GM18520 (cell line): ENCODE data around the gene TCF4.
"Not testable (repeated sequence)": the region's sequence is repeated elsewhere in the genome, so short reads cannot be mapped to it uniquely, and the experiment has no call there.

Source experiments
- ATAC-seq: cut with Tn5 transposase; IDR thresholded peaks from one replicate; pipeline ENCODE4 v1.9.1; 2021; ENCODE audit not compliant: unreplicated experiment

TCF4 gene

DNA sequence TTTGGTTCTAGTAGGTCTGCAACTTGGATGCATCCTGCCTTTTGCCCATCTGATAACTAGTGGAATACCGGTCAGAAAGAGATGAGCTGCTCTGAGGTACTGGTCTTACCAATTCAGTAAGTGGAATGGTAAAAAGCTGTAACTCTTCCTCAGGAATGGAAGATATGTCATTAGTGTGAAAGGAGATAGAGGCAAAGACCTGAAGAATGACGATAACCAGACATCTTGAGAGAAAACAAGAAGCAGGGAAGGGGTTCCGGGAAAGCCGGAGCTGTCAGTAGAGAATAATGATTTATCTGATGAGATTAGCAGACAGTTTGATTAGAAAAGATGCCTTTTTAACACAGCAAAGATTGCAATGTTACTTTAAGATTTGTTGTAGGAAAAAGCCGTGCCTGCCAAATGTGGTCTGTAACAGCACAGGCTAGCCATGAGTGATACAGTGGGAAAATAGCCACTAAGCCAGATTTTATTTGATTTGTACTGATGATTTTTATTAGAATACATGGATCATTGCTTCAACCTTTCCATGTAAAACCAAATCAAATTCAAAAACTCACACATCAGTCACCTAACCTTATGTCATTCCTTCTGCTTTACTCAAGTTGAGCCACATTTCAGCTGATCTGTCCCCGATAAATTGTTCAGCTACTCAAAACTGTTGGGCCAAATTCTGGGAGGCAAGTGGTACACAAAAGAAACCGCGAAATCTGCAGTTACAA lies 110.0 kb downstream of the TCF4 start:
- ATAC-seq: no peak

DNA sequence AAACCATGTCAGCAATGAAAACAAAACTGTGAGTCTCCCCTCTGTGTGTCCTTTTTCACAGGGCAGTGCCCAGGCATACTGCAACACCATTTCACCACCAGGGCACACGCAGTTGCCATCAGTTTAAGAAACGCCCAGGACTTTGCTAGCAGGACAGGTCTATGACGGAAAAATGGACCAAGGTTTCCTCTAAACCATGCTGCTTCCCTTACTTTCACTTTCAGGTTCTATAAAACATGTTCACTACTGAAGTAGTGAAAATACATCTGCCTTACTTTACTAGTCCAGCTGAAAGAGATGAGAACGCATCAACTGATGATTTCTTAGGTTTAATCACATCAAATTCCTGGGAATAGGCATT lies 110.5 kb downstream of the TCF4 start:
- ATAC-seq: peak; percentile 69

DNA sequence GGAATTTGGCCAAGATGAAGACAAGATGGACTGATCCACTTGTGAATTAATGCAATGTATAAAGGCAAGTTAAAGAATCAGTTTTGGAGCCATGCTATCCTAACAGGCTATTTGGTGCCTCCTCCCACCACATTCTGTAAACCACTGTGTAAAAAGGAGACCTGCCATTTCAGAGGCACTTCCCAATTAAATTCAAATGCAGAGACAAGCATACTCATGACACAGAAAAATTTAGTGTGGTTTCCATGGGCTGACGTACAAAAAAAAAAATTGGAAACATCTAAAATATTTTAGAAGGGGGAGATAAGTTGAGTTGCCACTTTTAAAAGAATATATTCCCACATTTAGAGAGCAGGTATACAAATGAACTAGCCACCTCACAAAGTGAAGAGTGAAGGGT lies 112.1 kb downstream of the TCF4 start:
- ATAC-seq: no peak

DNA sequence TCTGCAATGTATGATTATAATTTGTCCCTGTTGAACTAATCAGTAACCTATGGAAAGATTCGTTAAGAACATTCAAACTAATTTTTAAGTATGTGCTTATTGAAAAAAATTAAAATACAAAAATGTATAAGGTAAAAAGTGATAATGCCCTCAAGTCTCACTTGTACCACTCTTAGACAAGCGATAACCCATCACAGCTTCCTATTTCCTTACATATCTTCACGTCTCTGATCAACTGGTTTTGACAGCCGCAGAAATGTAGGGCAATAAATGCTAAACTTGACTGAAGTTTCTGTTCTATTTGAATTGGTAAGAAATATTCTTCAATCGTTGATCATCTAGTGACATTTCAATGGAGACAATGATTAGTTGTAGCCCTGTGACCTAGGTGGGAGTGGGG lies 112.5 kb downstream of the TCF4 start:
- no peak for ATAC-seq

DNA sequence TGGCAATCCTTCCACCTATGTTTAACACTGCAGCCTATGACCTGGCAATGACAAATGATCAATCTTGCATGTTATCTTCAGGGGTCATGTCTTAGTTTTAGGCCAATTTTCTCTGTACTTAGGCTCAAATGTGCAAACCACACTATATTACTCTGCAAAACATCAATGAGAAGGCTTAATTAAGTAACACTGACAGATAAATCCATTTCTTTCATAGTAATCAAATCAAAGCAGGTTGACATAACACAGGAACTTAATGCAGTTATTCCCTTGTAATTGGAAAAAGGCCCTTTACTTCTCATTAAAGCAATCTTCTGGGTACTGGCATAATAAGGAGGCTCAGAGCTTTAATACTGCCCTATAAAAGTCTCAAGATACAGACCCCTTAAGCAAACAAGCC lies 114.4 kb downstream of the TCF4 start:
- ATAC-seq: no peak

DNA sequence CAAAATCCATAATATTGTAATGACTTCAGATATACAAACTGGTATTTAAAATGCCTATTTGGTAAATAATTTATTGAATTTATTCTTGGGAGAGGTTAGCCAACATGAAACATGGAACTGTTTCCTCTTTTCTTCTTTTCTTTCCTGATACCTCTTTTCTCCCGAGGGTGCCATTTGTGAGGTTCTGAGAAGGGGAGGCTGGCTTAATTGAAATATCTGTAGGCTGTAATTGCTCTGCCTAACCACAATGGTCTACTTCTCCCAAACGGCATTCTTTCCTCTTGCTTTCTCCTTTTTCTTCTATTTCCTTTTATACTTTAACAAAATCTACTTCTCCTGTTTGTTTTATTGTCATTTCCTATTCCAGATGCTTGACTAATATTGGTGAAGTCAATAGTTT lies 114.9 kb downstream of the TCF4 start:
- ATAC-seq: no peak

DNA sequence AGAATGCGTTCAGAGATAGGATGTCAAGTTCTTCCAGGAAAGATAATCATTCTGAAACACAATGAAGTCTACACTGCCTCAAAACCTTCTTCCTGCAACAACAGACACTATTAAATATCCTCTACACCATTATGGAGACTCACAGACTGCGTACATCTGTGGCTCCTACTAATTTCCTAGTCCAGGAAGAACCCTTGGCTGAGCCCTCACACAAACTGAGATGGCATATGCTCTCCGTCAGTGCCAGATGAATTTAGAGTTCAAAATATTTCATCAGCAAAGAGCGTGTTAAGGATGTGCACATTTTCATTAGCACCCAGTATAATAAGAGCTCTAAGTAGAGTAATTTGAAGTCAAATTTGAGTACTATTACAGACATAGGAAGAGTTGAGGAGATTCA lies 117.2 kb downstream of the TCF4 start:
- ATAC-seq: no peak

DNA sequence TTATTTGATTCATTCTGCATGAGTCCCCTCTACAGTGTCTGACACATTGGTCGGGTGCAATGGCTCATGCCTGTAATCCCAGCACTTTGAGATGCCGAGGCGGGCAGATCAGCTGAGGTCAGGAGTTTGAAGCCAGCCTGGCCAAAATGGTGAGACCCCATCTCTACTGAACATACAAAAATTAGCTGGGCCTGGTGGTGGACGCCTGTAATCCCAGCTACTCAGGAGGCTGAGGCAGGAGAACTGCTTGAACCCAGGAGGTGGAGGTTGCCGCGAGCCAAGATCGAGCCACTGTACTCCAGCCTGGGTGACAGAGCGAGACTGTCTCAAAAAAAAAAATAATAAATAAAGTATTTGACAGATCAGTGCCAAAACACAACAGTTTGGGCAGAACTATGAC lies 118.9 kb downstream of the TCF4 start:
- ATAC-seq: not testable (repeated sequence)

DNA sequence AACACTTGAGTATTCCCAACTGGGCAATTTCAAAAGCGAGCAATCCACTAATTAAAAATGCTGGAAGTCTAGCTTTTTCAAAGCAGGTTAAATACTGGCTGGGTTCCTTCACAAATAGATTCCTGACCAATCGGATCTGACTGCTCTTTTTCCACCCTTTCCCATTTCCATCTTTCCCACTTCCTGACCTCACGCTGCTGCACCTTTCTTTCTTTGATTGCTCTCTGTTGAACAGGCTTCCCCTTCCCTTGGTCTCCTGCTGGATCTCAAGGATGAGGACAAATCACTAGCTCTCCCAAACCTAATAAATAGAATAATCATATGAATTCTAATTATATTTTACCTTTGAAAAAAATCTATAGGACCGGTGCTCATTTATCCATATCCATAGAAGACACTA lies 121.2 kb downstream of the TCF4 start:
- ATAC-seq: no peak

DNA sequence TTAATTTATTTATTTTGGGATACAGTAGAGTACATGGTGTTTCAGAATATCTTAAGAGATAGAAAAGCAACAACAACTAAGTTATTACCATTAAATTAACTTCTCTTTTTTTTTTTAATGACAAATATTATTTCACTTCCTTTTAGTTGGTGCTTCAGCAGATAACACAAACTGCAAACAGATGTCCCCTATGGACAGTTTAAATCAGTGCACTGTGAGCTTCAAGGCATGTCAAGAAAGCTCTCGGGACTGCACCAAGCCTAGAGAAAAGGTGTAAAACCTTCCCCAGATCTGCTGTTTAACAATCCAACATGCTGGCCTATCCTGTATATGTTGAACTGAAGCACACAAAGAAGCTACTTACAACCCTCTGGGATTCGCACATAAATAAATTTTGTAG lies 122.7 kb downstream of the TCF4 start:
- ATAC-seq: no peak

DNA sequence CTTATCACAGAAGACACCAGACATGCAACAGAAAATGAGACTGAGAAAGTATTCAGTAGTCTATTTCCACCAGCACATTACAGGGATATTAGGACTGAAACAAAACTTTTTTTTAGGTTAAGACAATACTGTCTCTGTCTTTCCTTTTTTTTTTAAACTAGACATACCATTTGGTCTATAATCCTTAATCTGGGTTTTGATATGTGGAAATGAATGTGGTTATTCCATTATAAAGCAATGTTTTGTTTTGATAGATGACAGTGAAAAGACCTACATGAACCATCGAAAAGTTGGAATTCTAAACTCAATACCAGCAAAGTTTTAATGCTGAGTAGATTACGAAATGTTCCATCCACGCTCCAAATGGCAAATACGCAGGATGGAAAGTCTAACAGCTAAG lies 123.4 kb downstream of the TCF4 start:
- ATAC-seq: no peak

DNA sequence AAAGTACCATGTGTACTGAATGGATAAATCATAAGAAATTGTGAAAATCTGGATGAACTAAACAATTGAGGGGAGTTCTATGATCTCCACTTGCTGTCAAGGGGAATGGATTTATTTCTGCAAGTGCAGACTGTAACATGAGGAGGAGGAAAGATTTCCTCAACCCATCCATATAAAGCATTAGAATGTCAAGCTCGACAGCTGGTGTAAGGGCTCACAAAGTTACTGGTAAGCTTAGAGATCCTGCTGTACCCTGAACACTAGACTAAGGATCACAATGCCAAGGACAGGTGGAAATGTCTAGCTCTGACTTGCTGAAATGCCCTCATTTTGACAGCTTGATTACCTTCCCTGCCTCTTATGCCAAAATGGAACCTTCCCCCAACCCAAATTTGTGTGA lies 125.3 kb downstream of the TCF4 start:
- no peak for ATAC-seq

DNA sequence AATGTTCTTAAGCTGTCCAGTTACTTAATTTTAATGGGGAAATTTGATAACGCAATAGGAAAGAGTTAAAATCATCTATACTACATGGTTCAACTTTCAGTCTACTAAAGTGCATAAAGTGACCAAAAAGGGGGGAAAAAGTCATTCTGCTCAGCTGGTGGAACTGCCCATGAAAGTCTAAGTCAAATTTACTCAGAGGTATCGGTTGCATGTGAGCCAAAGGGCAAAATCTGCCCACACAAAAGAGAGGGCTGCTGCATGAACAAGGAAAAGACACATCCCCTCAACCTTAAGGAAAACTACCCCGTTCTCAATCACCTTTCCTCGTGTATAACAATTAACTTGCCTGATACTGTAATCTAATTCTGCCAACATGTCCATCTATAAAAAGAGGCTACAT lies 126.1 kb downstream of the TCF4 start:
- ATAC-seq: no peak

DNA sequence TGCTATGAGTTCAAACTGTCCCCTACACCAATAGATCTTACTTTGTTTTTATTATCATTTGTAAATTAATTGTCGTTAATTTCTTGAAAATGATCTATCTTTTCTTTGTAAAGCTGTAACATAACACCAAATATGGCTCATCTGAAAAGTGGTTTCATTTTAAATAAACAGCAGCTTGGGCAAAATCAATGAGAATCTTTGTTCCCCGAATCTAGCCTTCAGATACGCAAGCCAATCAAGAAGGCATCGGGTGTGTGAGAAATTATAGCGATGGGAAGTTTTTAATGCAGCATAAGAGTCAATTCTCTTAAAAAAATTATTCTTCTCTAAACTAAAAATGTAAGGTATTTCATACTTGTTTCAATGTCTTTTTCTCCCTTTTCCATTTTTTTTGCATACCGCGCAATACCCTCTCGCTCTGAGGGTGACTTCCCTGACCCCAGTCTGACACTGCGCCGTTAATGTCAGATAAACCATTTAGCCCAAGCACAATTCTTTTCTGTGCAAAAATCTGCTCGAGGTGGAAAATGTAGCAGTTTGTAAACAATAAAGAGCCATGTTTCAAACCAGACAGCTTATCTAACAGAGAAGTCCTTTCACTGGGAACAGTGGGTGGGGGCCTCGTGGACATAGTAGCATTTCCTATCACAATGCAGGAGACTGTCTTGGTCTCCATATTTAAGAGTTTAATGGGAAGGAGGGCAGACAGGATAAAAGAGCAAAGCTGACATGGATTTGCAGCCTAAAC lies 129.4 kb downstream of the TCF4 start:
- no peak for ATAC-seq

DNA sequence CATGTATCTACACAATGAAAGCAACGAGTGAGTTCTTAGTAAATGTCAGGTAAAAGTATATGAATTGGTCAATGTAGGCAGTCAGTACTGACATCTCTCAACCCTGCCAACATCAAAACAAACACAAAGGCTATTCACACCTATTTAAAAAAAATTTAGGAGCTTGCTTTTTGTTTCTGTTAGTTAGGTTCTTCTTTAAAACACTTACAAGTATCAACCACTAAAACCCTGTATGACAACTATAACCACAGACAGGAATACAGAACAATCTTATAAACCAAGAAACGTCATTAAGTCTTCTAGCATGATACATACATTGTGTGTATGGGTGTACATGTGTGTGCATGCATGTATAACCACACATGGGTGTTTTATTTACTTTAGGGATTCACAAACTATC lies 131.0 kb downstream of the TCF4 start:
- ATAC-seq: no peak

DNA sequence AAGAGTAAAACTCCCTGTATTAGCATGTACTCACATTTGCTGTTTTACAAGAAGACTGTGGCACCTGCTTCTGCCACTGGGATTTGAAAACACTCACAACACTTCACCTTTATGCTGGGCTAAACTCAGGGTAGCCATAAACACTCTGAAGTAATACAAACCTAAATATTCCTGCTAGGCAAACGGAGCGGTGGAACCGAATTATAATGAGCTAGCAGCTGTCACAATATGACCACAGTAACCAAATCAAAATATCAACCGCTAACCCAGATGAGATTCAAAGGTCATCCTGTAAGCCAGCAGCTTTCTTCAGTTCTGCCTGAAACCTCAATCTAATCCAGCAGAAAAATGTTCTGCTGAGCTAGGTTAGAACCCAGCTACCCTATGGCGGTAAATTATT lies 132.1 kb downstream of the TCF4 start:
- no peak for ATAC-seq

DNA sequence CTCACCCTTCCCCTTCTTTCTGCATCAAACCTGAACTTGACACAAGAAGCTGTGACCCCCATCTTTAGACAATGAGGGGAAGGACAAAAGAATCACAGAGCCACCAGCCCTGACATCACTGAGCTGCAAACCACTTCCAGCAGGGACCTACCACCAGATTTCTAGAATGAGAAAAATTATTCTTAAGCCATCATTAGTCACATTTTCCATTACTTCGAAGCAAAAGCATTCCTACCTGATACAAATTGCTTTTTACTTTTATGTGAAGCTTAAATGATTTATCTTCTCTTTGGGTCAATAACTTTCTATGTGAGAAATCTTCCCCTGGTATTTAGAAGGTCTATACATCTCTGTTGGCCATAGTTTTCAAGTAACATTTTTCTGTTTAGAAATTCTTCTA lies 134.8 kb downstream of the TCF4 start:
- no peak for ATAC-seq

DNA sequence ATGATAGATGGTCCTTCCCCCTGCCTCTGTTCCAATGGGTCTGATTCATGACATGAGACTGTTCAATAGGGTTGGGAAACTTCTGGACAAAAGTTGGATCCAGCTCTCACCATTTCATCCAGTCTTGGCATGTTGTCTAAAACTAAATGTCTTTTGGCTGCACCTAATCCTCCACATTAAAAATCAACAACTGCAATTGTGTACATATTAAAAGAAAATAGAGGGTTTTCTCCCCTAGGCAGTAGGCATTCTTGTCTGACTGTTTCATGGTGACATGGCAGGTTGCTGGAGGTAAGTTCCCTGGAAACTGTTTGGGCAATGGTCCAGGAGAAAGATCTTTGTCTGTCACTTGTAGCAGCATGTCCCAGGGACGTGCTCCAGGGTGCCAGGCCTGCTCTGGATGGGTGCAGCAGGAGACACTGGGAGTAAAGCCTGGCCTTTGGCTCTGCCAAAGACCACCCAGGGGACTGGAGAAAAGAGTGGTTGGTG lies 135.8 kb downstream of the TCF4 start:
- no peak for ATAC-seq

DNA sequence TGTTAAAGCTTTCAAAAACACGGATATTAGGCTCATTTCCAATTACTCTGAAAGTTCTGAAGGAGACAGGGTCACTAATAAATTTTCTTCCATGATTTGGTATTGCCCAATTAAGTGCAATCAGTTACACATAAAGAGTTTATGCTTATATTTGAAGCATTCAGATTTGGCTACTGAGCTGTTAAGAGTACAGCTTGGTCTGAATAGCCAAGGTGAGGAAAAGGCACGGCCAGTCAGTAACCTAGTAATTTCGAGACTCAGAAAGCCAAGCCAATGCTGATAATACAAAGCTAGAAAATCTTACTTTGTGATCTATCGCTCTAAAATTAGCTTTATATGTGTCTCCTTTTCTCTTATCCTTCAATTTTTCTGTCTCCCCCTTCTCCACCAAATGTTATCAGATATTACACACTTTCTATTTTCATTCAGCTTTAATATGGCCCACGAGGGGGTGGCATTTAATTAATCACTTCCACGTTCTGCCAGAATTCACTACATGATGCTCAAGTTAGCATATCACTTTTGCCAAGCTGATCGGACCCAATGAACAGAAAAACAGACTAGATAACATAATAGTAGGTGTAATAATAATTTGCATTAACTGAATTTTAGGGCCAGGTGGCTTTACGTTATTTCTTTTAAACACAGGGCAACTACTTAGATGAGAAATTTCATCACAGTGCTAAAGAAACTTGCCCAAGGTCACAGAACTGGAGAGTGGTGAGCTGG lies 138.4 kb downstream of the TCF4 start:
- ATAC-seq: no peak

DNA sequence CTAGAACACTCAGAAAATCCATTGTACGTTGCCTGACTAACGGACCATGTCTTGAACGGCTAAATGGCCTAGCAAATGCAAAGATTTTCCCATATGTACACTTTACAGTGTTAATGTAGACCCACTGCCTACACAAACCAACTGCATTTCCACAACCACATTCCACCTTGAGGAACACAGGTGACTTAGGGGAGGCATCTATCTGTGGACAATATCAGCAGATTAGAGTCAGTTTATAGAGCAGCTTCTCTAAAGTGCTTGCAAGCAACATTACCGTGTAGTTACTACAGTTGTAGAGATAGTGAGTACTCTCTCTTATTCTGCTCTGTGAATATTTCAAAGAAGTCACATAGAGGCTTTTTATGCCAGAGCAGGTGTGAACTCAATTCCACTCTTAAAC lies 139.6 kb downstream of the TCF4 start:
- ATAC-seq: no peak

DNA sequence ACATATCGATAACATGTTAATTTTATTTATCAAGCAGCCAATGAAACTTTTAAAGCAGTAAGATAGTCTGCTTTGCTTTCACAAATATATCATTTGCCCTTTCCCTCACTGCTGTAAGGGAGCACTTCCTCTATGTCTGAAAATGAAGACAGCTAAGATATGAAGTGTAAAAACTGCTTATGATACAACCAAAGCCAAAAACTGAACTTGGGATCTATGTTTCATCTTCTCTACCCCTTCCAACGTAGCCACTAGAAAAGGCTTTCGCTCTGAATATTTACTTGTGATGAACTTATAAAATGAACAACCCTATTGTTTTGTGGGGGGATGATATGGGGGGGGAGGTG lies 140.3 kb downstream of the TCF4 start:
- no peak for ATAC-seq

DNA sequence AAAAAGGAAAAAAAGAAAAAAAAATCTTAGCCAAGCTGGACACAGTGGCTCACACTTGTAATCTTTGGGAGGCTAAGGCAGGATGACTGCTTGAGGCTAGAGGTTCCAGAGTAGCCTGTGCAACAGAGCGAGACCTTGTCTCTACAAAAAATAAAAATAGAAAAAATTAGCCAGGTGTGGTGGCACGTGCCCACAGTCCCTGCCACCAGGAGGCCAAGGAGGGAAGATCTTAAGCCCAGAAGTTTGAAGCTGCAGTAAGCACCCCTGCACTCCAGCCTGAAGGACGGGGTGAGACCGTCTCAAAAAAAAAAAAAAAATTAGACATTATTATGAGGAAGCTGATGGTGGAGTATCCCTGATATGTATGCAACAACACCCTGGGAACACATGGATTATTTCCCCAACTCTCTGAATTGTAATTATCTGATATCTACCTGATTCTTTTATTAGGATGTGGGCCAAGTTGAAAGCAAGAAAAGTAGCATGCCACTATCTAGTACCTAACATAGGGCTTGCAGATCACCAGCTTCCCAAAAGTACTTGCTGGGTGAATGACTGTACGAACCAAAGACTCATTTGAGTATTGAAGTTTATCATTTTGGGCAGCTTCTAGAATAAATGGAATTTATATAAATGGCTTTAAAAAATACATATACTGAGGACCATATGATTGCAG lies 140.9 kb downstream of the TCF4 start:
- no peak for ATAC-seq
